Measurements from ENCODE around the gene HERC5.

- TF ChIP-seq EZH2 (IDR thresholded peaks at IDR 0.05; ENCODE audit: insufficient read depth, poor library complexity, severe bottlenecking) = no peak
- no peak for TF ChIP-seq EZH2phosphoT487 (IDR thresholded peaks at IDR 0.05; ENCODE audit: insufficient read depth, low read depth)
Measured at GRCh38 chr4:88443486-88443885, 13.4 kb upstream of the HERC5 start.
